Heart right ventricle (tissue), 16 donors: ENCODE measurements around the gene RTKN2. TPM values are rescaled to one million over a fixed set of nuclear protein-coding genes. Genes with fewer than 3 reads are reported as not detected.

Experiments used
- ATAC-seq, 8 donors: fragments of 200-7000 bp; cut with Tn5 transposase; one replicate each; pipeline ENCODE4 v1.9.1; 2020; ENCODE audit warnings: mild to moderate bottlenecking in 8 of 8, moderate library complexity in 8 of 8, moderate number of reproducible peaks in 1 of 8
- DNase-seq, 2 donors: peaks; one replicate each; pipeline ENCODE4 v3.0.0-alpha.2; 2020
- H3K27ac ChIP-seq, 10 donors: fragments of 200-600 bp; sonication (generic) in 2 of 10; one replicate each; pipeline versions ENCODE4 v1.5.0 to v1.8.0; 2020 to 2022; ENCODE audit warnings: mild to moderate bottlenecking in 3 of 10
- H3K27me3 ChIP-seq, 7 donors: fragments of 200-600 bp; one replicate each; pipeline ENCODE4 v1.8.0; 2021 to 2022; ENCODE audit warnings: mild to moderate bottlenecking in 2 of 7
- H3K36me3 ChIP-seq, 9 donors: fragments of 200-600 bp; sonication (generic) in 1 of 9; one replicate each; pipeline versions ENCODE4 v1.5.0 to v1.8.0; 2020 to 2022; ENCODE audit warnings: mild to moderate bottlenecking in 2 of 9
- H3K4me1 ChIP-seq, 9 donors: fragments of 200-600 bp; sonication (generic) in 1 of 9; one replicate each; pipeline versions ENCODE4 v1.5.0 to v1.8.0; 2020 to 2022; ENCODE audit warnings: mild to moderate bottlenecking in 4 of 9
- H3K4me3 ChIP-seq, 10 donors: fragments of 200-600 bp; sonication (generic) in 2 of 10; one replicate each; pipeline versions ENCODE4 v1.5.0 to v1.8.0; 2020 to 2022; ENCODE audit warnings: mild to moderate bottlenecking in 7 of 10, moderate library complexity in 2 of 10
- H3K9me3 ChIP-seq, 11 donors: fragments of 200-600 bp in 10 of 11; sonication (generic) in 2 of 11; one replicate each; pipeline versions ENCODE4 v1.5.0 to v1.8.0; 2013 to 2022; ENCODE audit warnings: mild to moderate bottlenecking in 2 of 11, control low read depth in 1 of 11, moderate library complexity in 1 of 11
- CTCF ChIP-seq, 9 donors: fragments of 200-600 bp; sonication (generic) in 2 of 9; IDR thresholded peaks; one replicate each; pipeline versions ENCODE4 v1.5.0 to v1.8.0; 2021 to 2022; ENCODE audit warnings: antibody characterized with exemption in 9 of 9, mild to moderate bottlenecking in 5 of 9, moderate library complexity in 1 of 9
- WGBS, 2 donors: extraction: QIAGEN DNeasy Blood & Tissue Kit; methylation state at CpG; one replicate each; pipeline ENCODE4 v1.1.7; 2013; ENCODE audit warnings: inconsistent platforms in 1 of 2; 5-methylcytosine and 5-hydroxymethylcytosine counted together
- intact Hi-C, 10 donors: fragments of 100-400 bp; cut with DNase I; formaldehyde crosslinking; loops; one replicate each; pipeline versions ENCODE4 v1.11.1 to v1.14.2; 2022
- polyA plus RNA-seq, 2 donors: library from polyadenylated mRNA; stranded (reverse); fragments of 200-250 nt; gene quantifications; one replicate each; pipeline ENCODE4 v1.2.3, GENCODE V29; 2013
- total RNA-seq, 10 donors: library from RNA; stranded (reverse); fragmentation: NEBNext Ultra II Directional in 3 of 10; extraction: Animal tissue kit (Norgen Biotek cat#: 25700) in 3 of 10; gene quantifications; one replicate each; pipeline versions ENCODE4 v1.2.1 to v1.2.4, GENCODE V29; 2021 to 2023
- donor health status: Arrhythmogenic right ventricular cardiomyopathy.
- donor health status: ischemic (EF 13 %, LVEDD 7.1; RV severe dilation, severe dysfunction).
- donor health status: healthy with polysubstance abuse.
- donor health status: DM: no; HTN: yes; CAD: no.
- donor health status: DM: no; HTN: no; CAD: no.
- donor health status: ischemic (EF 25% LVEDD 6.9; RV normal size, moderate dysfunction).
- donor health status: ischemic (EF 25% LVEDD 5.7; RV mildly dilated, moderate dysfunction).
- donor health status: healthy.
- donor health status: DM: yes; HTN: yes; CAD: no.
- donor health status: Ischemic cardiomyopathy.
- donor health status: ischemic (EF 35%, LVEDD 5.7; RV mildly dilated, moderate dysfunction).
- donor health status: nonischemic (EF 11% LVEDD 7.7; RV severe dilation, severe dysfunction).
- donor health status: DM: yes; HTN: yes; CAD: no.
- donor health status: PGD.
- donor health status: ischemic (EF 29% LVEDD 5.4; RV normal size, mild dysfunction).
- donor health status: nonischemic (EF 23%, LVEDD 6.1; RV moderate dilation, normal function).

The RTKN2 gene
- total and polyA plus RNA-seq, 12 donors, result 0.01 to 0.30 (median 0.14) TPM; not detected in 4

DNA sequence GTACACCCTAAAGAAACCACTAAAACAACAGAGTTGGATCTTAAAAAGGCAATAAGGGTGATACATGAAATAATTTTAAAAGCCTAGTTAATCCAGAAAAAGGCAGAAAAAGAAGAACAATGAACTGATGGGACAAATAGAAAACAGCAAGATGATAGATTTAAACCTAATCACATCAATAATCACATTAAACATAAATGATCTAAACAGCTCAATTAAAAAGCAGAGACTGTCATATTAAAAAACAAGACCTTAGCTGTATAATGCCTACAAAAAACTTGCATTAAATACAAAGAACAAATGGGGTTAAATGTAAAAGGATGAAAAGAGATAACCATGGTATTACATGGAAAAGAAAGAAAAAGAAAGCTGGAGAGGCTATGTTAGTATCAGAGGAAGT is 96.2 kb downstream of the RTKN2 start:
- Histone ChIP-seq H3K9me3 (peaks cover 0 to 21% (median 8%) of the 10 kb centered on the region in 11 donors), H3K4me3 (no peak overlapping the region), H3K4me1 (peaks cover 0 to 11% (median 0%) of the 10 kb centered on the region in 9 donors), H3K27ac (no peak overlapping the region), H3K36me3 (no peaks in the 10 kb centered on the region), H3K27me3 (no peaks in the 10 kb centered on the region)
- TF ChIP-seq CTCF (IDR thresholded peaks at IDR 0.05), result no peak
- DNase-seq (no peak), ATAC-seq (no peak)
- intact Hi-C loops, result no loop called here

- WGBS, 2 donors, result 68 to 76% methylated on average over 2 of the region's 2 CpGs
- peaks cover 0 to 17% (median 8%) of the 10 kb centered on the region in 11 donors for H3K9me3 ChIP-seq
- intact Hi-C loops, result no loop called here
- H3K27ac ChIP-seq, result no peak overlapping the region
- TF ChIP-seq CTCF (IDR thresholded peaks at IDR 0.05), result no peak
- H3K4me1 ChIP-seq, result peaks cover 0 to 18% (median 0%) of the 10 kb centered on the region in 9 donors
- no peaks in the 10 kb centered on the region for H3K27me3 ChIP-seq
- DNase-seq (no peak), ATAC-seq (no peak)
- H3K36me3 ChIP-seq, result no peaks in the 10 kb centered on the region
- H3K4me3 ChIP-seq, result no peak overlapping the region
Observed at GRCh38 chr10:62171791-62172190, 96.9 kb downstream of the RTKN2 start.

DNA sequence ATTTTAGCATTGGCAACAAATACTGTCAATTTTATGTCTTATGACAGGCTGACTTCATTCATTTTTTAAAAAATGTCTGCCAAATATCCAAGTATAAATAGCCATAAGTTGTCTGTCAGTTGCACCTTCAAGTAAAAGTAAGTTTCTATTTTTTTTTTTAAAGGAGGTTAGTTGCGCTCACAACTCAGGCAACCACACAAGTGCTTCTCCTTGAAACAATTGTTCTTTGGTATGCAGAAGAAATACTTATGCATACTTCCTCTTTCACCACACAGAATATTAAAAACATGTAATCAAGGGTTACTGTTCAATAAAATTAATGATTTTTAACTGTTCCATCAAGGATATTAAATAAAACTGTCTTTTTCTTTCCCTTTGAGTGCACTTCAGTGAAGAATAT is 97.9 kb downstream of the RTKN2 start:
- Histone ChIP-seq H3K36me3 (no peaks in the 10 kb centered on the region), H3K27me3 (no peaks in the 10 kb centered on the region), H3K4me1 (peaks cover 0 to 27% (median 0%) of the 10 kb centered on the region in 9 donors), H3K27ac (no peak overlapping the region), H3K9me3 (peaks cover 0 to 17% (median 8%) of the 10 kb centered on the region in 11 donors), H3K4me3 (no peak overlapping the region)
- WGBS, 2 donors, result 93 to 98% methylated on average over 1 of the region's 1 CpG
- no peak for DNase-seq
- ATAC-seq, result no peak
- intact Hi-C loops, result no loop called here
- no peak for TF ChIP-seq CTCF (IDR thresholded peaks at IDR 0.05)

GRCh38 chr10:62166331-62167131 is 102.1 kb downstream of the RTKN2 start:
- DNase-seq (no peak), ATAC-seq (no peak)
- WGBS, 2 donors, result 57 to 58% methylated on average over 4 of the region's 4 CpGs
- intact Hi-C loops, result no loop called here
- peak overlapping the region in 1 of 10 donors; percentile 54 for H3K27ac ChIP-seq
- H3K4me1 ChIP-seq, result peaks cover 0 to 16% (median 0%) of the 10 kb centered on the region in 9 donors
- no peaks in the 10 kb centered on the region for H3K9me3 ChIP-seq
- TF ChIP-seq CTCF (IDR thresholded peaks at IDR 0.05), result no peak
- no peaks in the 10 kb centered on the region for H3K27me3 ChIP-seq
- no peak overlapping the region for H3K4me3 ChIP-seq
- H3K36me3 ChIP-seq, result no peaks in the 10 kb centered on the region
